ENCODE data around the gene C19orf67. TPM values are rescaled to one million over a fixed set of nuclear protein-coding genes. Genes with fewer than 3 reads are reported as not detected.

C19orf67 gene
- total RNA-seq, 1 donor from 2014 or later: not detected

GRCh38 chr19:14086098-14086497 lies 515 bp upstream of the C19orf67 start:
- DNase-seq (ENCODE audit: low read depth): no peak

DNA sequence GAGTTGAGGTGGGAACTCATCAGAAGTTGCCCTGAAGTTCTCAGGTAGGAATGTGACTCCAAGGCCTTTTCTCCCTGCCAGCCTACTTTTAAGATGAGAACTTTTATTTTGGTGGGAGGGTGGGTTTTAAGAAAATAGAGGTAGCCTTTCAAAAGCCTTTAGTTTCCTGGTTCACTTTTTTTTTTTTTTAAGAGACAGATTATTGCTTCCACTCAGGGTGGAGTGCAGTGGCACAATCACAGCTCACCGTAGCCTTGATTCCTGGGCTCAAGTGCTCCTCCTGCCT lies 3.0 kb downstream of the C19orf67 start:
- no peak for DNase-seq (ENCODE audit: low read depth)

- no peak for DNase-seq (ENCODE audit: low read depth)
These were observed 3.5 kb downstream of the C19orf67 start for GRCh38 chr19:14081797-14082674.

DNA sequence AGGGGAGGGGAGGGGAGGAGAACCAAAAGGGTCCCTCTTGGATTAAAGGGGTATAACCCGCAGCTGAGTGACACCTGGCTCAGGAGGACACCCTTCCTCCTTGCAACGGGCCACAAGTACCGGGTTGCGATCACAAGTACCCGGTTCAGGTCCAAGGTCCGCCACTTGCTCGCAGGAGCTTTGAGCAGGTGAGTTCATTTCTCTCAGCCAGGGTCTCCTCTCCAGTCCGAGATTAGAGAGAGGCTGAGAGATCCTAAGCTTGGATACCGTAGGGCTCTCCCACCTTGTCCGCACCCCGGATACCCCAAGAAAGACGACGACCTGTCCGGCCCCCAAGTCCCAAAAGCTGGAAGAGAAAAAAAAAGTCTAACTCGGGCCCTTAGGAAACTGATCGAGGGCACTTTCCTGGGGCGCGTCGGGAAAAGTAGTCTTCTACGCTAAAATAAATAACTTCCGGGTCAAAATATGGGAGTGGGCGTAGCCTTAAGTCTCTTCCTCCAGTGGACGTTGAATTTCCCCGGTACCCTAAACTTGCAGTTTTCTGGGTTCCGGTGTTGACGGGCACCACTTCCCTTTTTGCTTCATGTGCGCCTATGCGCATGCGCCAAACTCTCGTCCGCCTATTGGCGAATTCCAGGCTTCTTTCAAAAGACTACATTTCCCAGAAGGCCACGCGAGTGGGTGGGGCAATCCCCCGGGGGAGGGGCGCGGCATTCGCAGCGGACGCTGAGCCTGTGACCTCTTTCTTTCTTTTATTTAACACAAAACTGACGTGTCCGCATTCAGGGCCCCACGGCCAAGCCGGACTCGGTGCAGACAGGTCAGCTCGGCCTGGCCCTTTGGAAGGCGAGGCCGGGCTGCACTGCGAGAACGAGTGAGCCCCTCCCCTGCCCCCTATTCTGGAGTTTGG lies 4.4 kb downstream of the C19orf67 start:
- peak; percentile 99 for DNase-seq (ENCODE audit: low read depth)

GRCh38 chr19:14078411-14078810 lies 7.2 kb downstream of the C19orf67 start:
- DNase-seq (ENCODE audit: low read depth): no peak

- no peak for DNase-seq (ENCODE audit: low read depth)
These were observed 11.4 kb downstream of the C19orf67 start for GRCh38 chr19:14073925-14074838.

- no peak for DNase-seq (ENCODE audit: low read depth)
These were observed 12.2 kb downstream of the C19orf67 start for GRCh38 chr19:14073261-14073924.

DNA sequence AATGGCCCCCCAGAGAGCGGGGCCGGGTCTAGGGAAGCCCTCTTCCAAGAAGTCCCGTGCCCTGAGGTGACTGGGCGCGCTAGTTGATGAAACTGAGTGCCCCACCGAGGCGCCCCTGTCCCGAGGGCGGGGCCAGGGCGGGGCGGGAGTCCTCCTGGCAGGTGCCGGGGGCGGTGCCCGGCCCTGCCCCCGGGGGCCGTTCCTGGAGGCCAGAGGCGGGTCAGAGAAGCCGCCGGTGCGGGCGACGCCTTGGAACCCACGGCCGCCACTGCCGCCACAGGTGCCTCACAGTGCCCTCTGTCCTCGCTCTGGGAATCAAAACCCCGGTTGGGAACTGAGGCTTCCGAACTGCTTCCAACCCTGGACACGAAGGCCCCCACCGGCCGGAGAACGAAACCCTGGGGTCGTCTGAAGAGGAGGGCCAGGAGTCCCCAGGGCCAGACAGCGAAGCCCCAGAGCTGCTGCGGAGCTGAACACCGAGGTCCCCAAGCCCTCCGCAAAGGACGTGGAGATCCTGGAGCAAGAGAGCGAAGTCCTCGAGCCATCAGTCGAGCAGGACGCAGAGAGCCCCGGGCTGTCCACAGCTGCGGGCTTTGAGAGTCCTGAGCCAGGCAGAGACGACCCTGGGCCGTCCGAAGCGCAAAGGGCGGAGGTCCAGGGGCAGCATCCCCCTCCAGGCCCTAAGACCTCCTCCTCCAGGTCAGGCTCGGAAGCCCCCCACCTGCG lies 12.9 kb downstream of the C19orf67 start, which contains the start of gene MISP3:
Gene MISP3 (plus strand): TSS at position 252 of the 726 bp plus-strand sequence. CDS start 524 bp downstream, outside the sequence.
- DNase-seq (ENCODE audit: low read depth): no peak

DNA sequence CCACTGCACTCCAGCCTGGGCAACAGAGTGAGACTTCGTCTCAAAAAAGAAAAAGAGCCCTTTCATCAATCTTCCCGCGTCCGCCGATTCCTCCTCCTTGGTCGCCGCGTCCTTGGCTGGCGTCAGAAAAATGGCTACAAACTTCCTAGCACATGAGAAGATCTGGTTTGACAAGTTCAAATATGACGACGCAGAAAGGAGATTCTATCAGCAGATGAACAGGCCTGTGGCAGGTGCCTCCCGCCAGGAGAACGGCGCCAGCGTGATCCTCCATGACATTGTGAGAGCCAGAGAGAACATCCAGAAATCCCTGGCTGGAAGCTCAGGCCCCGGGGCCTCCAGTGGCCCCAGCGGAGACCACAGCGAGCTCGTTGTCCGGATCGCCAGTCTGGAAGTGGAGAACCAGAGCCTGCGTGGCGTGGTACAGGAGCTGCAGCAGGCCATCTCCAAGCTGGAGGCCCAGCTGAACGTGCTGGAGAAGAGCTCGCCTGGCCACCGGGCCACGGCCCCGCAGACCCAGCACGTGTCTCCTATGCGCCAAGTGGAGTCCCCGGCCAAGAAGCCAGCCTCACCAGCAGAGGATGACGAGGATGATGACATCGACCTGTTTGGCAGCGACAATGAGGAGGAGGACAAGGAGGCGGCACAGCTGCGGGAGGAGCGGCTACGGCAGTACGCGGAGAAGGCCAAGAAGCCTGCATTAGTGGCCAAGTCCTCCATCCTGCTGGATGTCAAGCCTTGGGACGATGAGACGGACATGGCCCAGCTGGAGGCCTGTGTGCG lies 15.1 kb downstream of the C19orf67 start:
- DNase-seq (ENCODE audit: low read depth): no peak

DNA sequence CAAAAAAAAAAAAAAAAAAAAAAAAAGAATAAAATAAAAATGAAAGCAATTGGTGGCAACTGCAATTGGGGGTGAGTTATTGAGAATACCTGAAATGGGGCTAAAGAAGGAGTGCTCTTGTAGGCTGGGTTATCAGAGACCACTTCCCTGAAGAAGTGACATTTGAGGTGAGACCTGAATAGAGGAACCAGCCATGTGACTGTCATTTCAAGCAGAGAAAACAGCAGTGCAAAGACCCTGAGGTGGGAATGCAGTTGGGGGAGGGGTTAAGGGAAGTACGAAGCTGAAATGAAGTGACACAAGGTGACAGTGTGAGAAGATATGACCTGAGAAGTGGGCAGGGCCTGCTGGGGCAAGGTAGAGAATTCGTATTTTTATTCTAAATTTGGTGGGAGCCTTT lies 19.4 kb downstream of the C19orf67 start:
- no peak for DNase-seq (ENCODE audit: low read depth)

GRCh38 chr19:14063105-14063504 lies 22.5 kb downstream of the C19orf67 start:
- DNase-seq (ENCODE audit: low read depth): no peak

GRCh38 chr19:14062558-14062855 lies 23.1 kb downstream of the C19orf67 start:
- DNase-seq (ENCODE audit: low read depth): no peak

- DNase-seq (ENCODE audit: low read depth): peak; percentile 77
These were observed 23.6 kb downstream of the C19orf67 start, which contains the start of gene PALM3 for GRCh38 chr19:14061751-14062557. Gene PALM3 (minus strand): TSS chr19:14062076. CDS start chr19:14061980, 96 bp downstream.

DNA sequence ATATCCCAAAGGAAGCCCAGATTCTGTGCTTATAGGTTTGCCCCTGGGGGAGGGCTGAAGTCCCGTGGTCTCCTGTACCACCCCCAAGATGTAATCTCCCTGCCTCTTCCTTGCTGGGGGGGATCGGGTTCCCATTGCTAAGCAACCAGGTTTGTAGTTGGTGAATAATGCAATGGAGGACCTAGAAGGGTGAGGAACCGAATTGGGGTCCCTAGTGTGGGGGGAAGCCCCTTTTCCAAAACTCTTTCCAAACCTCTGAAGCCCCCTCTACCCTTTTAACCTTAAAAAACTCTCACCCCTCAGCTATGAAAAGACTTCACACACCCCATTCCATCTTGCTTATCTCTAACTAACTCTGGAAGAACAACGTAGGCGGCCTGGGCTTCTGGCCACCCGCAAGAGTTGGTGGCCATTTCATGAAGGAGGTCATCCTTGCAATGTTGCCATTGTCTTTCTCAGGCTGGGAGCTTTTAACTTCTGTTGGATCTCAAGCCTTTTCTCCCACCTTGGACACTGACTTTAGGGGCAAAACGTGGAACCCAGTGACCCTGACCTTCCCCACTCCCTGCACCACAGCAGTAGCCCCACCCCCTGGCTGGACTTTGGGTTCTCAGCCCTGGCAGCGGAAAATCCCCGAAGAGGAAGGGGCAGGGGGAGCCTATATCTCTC lies 24.4 kb downstream of the C19orf67 start:
- no peak for DNase-seq (ENCODE audit: low read depth)

GRCh38 chr19:14059652-14060155 lies 25.9 kb downstream of the C19orf67 start:
- no peak for DNase-seq (ENCODE audit: low read depth)

DNA sequence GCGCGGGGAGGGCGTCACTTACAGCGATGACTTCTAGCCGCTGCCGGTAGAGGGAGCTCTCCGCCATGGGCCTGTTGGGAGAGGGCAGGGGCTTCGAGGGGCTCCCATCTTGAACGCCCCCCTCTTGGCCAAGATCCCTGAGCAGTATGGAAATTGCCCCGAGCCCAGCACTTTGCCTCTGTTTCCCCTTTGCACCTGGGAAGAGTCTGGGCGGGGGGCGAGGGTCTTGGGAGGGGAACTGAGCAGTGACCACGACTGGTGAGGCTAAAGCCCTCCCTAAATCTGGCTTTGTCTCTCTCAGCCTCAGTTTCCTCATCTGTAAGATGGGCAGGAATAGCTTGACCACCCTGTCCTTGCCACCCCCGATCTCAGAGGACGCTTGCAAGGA lies 26.5 kb downstream of the C19orf67 start:
- DNase-seq (ENCODE audit: low read depth): no peak

- no peak for DNase-seq (ENCODE audit: low read depth)
These were observed 27.1 kb downstream of the C19orf67 start for GRCh38 chr19:14058182-14059092.

Measured in renal cortical epithelial cell (primary cell).